ENCODE results near the gene PDE7B. TPM values are rescaled to one million over a fixed set of nuclear protein-coding genes. Genes with fewer than 3 reads are reported as not detected.
A peak's percentile ranks its signal among the peaks of the same experiment; 100 is the strongest.

The PDE7B gene
- total RNA-seq, 2 donors from 2014 or later = 9.0 to 11.2 TPM

DNA sequence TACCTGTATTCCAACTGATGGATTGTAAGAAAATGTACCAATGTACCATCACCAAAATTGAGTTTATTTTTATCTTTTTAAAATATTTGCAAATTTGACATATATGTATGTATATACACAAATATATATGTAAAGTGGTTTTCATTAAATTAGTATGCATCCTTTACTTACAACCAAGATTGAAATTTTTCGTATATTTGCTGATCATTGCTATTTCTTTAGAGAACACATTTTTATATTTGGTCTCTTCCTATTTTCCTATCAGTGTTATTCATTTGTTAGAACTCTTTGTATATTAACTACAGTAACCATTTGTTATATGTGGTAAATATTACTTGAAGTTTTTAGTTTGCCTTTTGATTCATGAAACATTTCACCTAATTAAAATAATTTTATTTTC lies 324.4 kb downstream of the PDE7B start:
- TF ChIP-seq CTCF (IDR thresholded peaks at IDR 0.05) = no peak
- no peak overlapping the region for H3K27ac ChIP-seq
- no peaks in the 10 kb centered on the region for H3K9me3 ChIP-seq
- H3K27me3 ChIP-seq = no peaks in the 10 kb centered on the region
- no peak for DNase-seq (ENCODE audit: low spot score)
- peaks cover 0 to 28% of the 10 kb centered on the region in 2 donors for H3K4me1 ChIP-seq
- no peaks in the 10 kb centered on the region for H3K36me3 ChIP-seq
- H3K4me3 ChIP-seq = no peak overlapping the region

DNA sequence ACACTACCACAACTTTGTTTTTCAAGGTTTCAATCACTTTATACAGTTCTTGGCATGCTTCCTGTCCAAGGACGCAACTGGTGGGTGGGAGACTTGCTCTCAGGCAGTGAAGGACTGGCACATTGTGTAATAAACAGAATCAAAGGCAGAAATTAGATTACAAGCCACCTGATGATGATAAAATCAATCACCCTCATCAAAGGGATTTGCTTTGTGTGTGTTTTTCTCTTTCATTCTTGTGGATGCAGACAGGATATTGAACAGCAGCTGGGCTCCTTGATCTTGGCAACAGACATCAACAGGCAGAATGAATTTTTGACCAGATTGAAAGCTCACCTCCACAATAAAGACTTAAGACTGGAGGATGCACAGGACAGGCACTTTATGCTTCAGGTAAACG lies 327.2 kb downstream of the PDE7B start:
- H3K36me3 ChIP-seq = no peaks in the 10 kb centered on the region
- no peak overlapping the region for H3K4me3 ChIP-seq
- peaks cover 0 to 34% of the 10 kb centered on the region in 2 donors for H3K4me1 ChIP-seq
- H3K9me3 ChIP-seq = no peaks in the 10 kb centered on the region
- H3K27me3 ChIP-seq = no peaks in the 10 kb centered on the region
- no peak overlapping the region for H3K27ac ChIP-seq
- TF ChIP-seq CTCF (IDR thresholded peaks at IDR 0.05) = no peak
- no peak for DNase-seq (ENCODE audit: low spot score)

GRCh38 chr6:136180704-136181511 lies 329.4 kb downstream of the PDE7B start:
- peaks cover 0 to 18% of the 10 kb centered on the region in 2 donors for H3K4me1 ChIP-seq
- TF ChIP-seq CTCF (IDR thresholded peaks at IDR 0.05) = no peak
- H3K36me3 ChIP-seq = no peaks in the 10 kb centered on the region
- peak overlapping the region in 1 of 2 donors; percentile 13 for H3K27ac ChIP-seq
- DNase-seq (ENCODE audit: low spot score) = no peak
- H3K4me3 ChIP-seq = no peak overlapping the region
- H3K9me3 ChIP-seq = no peaks in the 10 kb centered on the region
- no peaks in the 10 kb centered on the region for H3K27me3 ChIP-seq

- Histone ChIP-seq H3K4me1 (peaks cover 0 to 18% of the 10 kb centered on the region in 2 donors), H3K27me3 (no peaks in the 10 kb centered on the region), H3K4me3 (no peak overlapping the region), H3K36me3 (no peaks in the 10 kb centered on the region), H3K27ac (peak overlapping the region in 1 of 2 donors; percentile 22), H3K9me3 (no peaks in the 10 kb centered on the region)
- no peak for DNase-seq (ENCODE audit: low spot score)
- TF ChIP-seq CTCF (IDR thresholded peaks at IDR 0.05) = no peak
These were observed 330.0 kb downstream of the PDE7B start for GRCh38 chr6:136181512-136181833.

DNA sequence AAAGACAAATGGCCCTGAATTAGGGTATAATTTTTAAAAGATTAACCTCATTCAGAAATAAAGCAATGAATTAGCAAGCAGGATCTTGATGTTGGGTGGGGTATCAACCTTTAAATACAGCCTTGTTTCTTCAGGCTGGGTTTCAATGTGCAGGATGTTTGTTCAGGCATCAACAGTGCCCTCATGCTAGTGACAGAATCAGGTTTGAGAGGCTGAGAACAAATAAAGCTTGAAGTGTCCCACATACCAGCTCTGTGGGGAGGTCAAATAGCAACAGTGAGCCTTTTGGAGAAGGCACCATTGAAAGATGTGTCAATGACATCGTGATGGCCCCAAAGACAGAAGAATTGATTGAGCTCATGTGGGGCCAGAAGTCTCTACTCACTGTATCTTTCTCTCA lies 330.4 kb downstream of the PDE7B start:
- no peak for TF ChIP-seq CTCF (IDR thresholded peaks at IDR 0.05)
- DNase-seq (ENCODE audit: low spot score) = no peak
- no peak overlapping the region for H3K4me3 ChIP-seq
- no peaks in the 10 kb centered on the region for H3K27me3 ChIP-seq
- H3K36me3 ChIP-seq = no peaks in the 10 kb centered on the region
- peaks cover 0 to 18% of the 10 kb centered on the region in 2 donors for H3K4me1 ChIP-seq
- H3K27ac ChIP-seq = peak overlapping the region in 1 of 2 donors; percentile 22
- H3K9me3 ChIP-seq = no peaks in the 10 kb centered on the region

DNA sequence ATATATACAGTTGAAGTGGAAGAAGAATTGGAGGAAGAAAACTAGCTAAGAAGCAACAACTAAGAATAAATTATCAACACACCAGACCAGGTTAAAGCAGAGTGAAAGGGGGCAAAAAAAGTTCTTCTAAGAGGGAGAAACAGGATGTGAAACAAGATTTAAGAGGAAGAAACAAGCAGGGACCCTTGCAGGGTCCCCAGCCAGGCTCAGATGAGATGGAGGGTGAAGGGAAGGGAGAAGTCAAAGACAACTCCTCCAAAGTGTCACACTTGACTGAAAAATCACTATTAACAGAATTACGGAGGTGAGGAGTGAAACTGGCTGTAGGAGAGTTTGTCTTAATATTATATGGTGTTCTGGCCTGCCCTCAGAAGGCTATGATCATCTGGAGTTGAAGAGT lies 333.2 kb downstream of the PDE7B start:
- Histone ChIP-seq H3K4me1 (peaks cover 0 to 18% of the 10 kb centered on the region in 2 donors), H3K27ac (no peak overlapping the region), H3K9me3 (no peaks in the 10 kb centered on the region), H3K4me3 (no peak overlapping the region), H3K36me3 (peaks cover 17% of the 10 kb centered on the region), H3K27me3 (no peaks in the 10 kb centered on the region)
- TF ChIP-seq CTCF (IDR thresholded peaks at IDR 0.05) = no peak
- DNase-seq (ENCODE audit: low spot score) = no peak

Measured in right atrium auricular region (tissue), 2 donors.